ENCODE measurements around the gene SCN4A.
"Not testable (repeated sequence)": the region's sequence is repeated elsewhere in the genome, so short reads cannot be mapped to it uniquely, and the experiment has no call there.

Gene SCN4A

GRCh38 chr17:63918305-63918704 lies 54.4 kb downstream of the SCN4A start:
- TF ChIP-seq MAX (IDR thresholded peaks at IDR 0.05; ENCODE audit: low read depth, low read length), result no peak
- TF ChIP-seq CTCF (IDR thresholded peaks at IDR 0.05; ENCODE audit: low read depth, low read length), result no peak
- no peak for TF ChIP-seq MYC (IDR thresholded peaks at IDR 0.05; ENCODE audit: low read depth, low read length)
- no peak for TF ChIP-seq POLR2A (IDR thresholded peaks at IDR 0.05; ENCODE audit: extremely low read depth, insufficient read length)
- H3K4me3 ChIP-seq (ENCODE audit: low read depth, low read length), result no peak overlapping the region
- no peak for DNase-seq (ENCODE audit: low read depth)

- TF ChIP-seq MYC (IDR thresholded peaks at IDR 0.05; ENCODE audit: low read depth, low read length) (no peak), POLR2A (IDR thresholded peaks at IDR 0.05; ENCODE audit: extremely low read depth, insufficient read length) (no peak), MAX (IDR thresholded peaks at IDR 0.05; ENCODE audit: low read depth, low read length) (no peak), CTCF (IDR thresholded peaks at IDR 0.05; ENCODE audit: low read depth, low read length) (no peak)
- H3K4me3 ChIP-seq (ENCODE audit: low read depth, low read length), result no peak overlapping the region
- DNase-seq (ENCODE audit: low read depth), result no peak
Measured at GRCh38 chr17:63917646-63918045, 55.1 kb downstream of the SCN4A start.

- not testable (repeated sequence) for DNase-seq (ENCODE audit: low read depth); H3K4me3 ChIP-seq (ENCODE audit: low read depth, low read length)
Measured at GRCh38 chr17:63917206-63917605, 55.5 kb downstream of the SCN4A start.

GRCh38 chr17:63916566-63917185 lies 56.0 kb downstream of the SCN4A start:
- TF ChIP-seq MYC (IDR thresholded peaks at IDR 0.05; ENCODE audit: low read depth, low read length) (no peak), CTCF (IDR thresholded peaks at IDR 0.05; ENCODE audit: low read depth, low read length) (no peak), POLR2A (IDR thresholded peaks at IDR 0.05; ENCODE audit: extremely low read depth, insufficient read length) (no peak), MAX (IDR thresholded peaks at IDR 0.05; ENCODE audit: low read depth, low read length) (no peak)
- DNase-seq (ENCODE audit: low read depth), result no peak
- H3K4me3 ChIP-seq (ENCODE audit: low read depth, low read length), result no peak overlapping the region

GRCh38 chr17:63915753-63916152 lies 57.0 kb downstream of the SCN4A start:
- DNase-seq (ENCODE audit: low read depth); H3K4me3 ChIP-seq (ENCODE audit: low read depth, low read length): not testable (repeated sequence)

GRCh38 chr17:63914471-63914870 lies 58.2 kb downstream of the SCN4A start:
- DNase-seq (ENCODE audit: low read depth), result no peak
- no peak for TF ChIP-seq POLR2A (IDR thresholded peaks at IDR 0.05; ENCODE audit: extremely low read depth, insufficient read length)
- TF ChIP-seq CTCF (IDR thresholded peaks at IDR 0.05; ENCODE audit: low read depth, low read length), result no peak
- H3K4me3 ChIP-seq (ENCODE audit: low read depth, low read length), result no peak overlapping the region

- TF ChIP-seq MAX (IDR thresholded peaks at IDR 0.05; ENCODE audit: low read depth, low read length) (no peak), POLR2A (IDR thresholded peaks at IDR 0.05; ENCODE audit: extremely low read depth, insufficient read length) (no peak), CTCF (IDR thresholded peaks at IDR 0.05; ENCODE audit: low read depth, low read length) (peak; percentile 65), MYC (IDR thresholded peaks at IDR 0.05; ENCODE audit: low read depth, low read length) (no peak)
- no peak overlapping the region for H3K4me3 ChIP-seq (ENCODE audit: low read depth, low read length)
- DNase-seq (ENCODE audit: low read depth), result peak; percentile 37
Measured at GRCh38 chr17:63911657-63912100, 61.0 kb downstream of the SCN4A start.

All from NB4 (cell line).